Measurements from ENCODE around the gene CTNNA1. TPM values are rescaled to one million over a fixed set of nuclear protein-coding genes. Genes with fewer than 3 reads are reported as not detected.

Gene CTNNA1
- total and polyA plus RNA-seq, 2 of the 8 experiments (the other 6 are each of a cell fraction or from before 2014, with no cell fraction given), result 115 to 349 TPM

DNA sequence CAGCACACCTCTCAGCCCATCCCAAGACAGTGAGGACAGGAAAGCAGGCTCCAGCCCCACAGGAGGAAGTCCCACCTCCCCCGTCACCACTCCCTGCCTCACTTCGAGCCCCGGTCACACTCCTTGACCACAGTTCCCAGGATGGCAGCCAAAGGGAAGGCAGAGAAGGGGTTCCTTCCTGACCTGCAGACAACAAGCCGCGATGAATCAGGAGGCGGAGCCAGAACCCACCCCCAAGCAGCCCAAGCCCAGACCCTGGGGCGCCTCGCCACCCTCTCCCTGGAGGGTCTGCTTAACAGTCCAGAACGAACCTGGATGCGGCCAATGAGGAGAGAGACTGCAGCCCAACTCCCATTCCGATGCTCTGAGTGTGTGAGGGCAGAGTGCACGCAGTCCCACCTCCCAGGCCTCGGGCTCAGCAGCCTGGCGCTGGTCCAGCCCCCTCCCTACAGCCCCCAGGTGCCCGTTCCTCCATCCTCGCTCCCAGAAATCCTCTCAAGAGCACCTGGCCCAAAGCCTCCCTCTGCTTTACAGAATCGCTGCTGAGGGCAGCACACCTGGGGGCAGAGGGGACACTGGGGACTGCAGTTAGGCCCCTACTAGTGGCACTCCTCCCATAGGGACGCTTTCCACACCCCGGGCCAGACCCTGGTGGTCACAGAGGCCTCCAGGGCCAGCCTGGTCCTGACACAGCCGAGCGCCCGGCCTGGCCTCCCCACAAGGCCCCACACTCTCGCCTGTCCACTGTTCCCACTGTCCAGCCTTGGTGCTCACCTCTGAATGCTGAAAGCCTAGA lies 191.5 kb downstream of the CTNNA1 start:
- TF ChIP-seq BACH1 (IDR thresholded peaks at IDR 0.05; ENCODE audit: low read length) (no peak), CTBP2 (IDR thresholded peaks at IDR 0.05; ENCODE audit: borderline replicate concordance, insufficient read depth, insufficient read length, low read length) (no peak), SIRT6 (IDR thresholded peaks at IDR 0.05; ENCODE audit: low read length) (no peak), TAF7 (optimal IDR thresholded peaks at IDR 0.05; ENCODE audit: borderline replicate concordance, low read depth, low read length) (no peak), FOSL1 (IDR thresholded peaks at IDR 0.05; ENCODE audit: insufficient read depth, low read depth, low read length) (no peak), JUND (IDR thresholded peaks at IDR 0.05; ENCODE audit: low read length) (no peak), HDAC2 (IDR thresholded peaks at IDR 0.05; ENCODE audit: borderline replicate concordance in 1 of 2, low read depth in 2 of 2, low read length in 2 of 2) (no peak), MAFK (IDR thresholded peaks at IDR 0.05; ENCODE audit: low read depth, low read length) (no peak)
- DNase-seq (ENCODE audit: low read depth in 1 of 2, low spot score in 2 of 2), result no peak
- no peak overlapping the region for H2BK12ac ChIP-seq (ENCODE audit: low read depth, low read length)
- no peak overlapping the region for H3K4me2 ChIP-seq (ENCODE audit: insufficient read depth in 1 of 2, low read depth in 2 of 2, low read length in 2 of 2)
- no peak overlapping the region for H3K27ac ChIP-seq (ENCODE audit: low read depth, low read length)
- no peak overlapping the region; the same call in 1 of the 2 replicates for H4K8ac ChIP-seq (ENCODE audit: extremely low read depth, insufficient read depth, low read length)
- WGBS, 2 experiments (ENCODE audit: extremely low coverage in 1 of 2, insufficient coverage in 1 of 2, insufficient read length in 1 of 2, insufficient replicate concordance in 2 of 2, low coverage in 1 of 2, low lambda C conversion rate in 2 of 2, missing lambda C conversion rate in 1 of 2), result 86% methylated on average over 17 of the region's 23 CpGs; no CpG with 5 or more reads in 1 of the 2 experiments
- H3K36me3 ChIP-seq (ENCODE audit: control insufficient read depth in 2 of 4, insufficient read depth in 4 of 4, low read length in 3 of 4), result no peaks in the 10 kb centered on the region
- H2AFZ ChIP-seq (ENCODE audit: low read length), result no peak overlapping the region
- no peak overlapping the region for H3K14ac ChIP-seq (ENCODE audit: insufficient read length)
- no peaks in the 10 kb centered on the region for H3K23me2 ChIP-seq (ENCODE audit: low read depth, low read length)
- H3K23ac ChIP-seq (ENCODE audit: insufficient read length), result no peak overlapping the region
- no peak overlapping the region for H2BK120ac ChIP-seq (replicated peaks; ENCODE audit: low read depth, low read length)
- no peak overlapping the region for H4K91ac ChIP-seq (replicated peaks; ENCODE audit: insufficient read length, low read length)
- FAIRE-seq, result no peak
- no peak overlapping the region; the same call in 1 of the 2 replicates for H3K18ac ChIP-seq (ENCODE audit: extremely low read depth, low read length)
- no peak overlapping the region for H3K4ac ChIP-seq (replicated peaks; ENCODE audit: insufficient read length, low read depth, low read length)
- no peaks in the 10 kb centered on the region for H3K9me3 ChIP-seq (ENCODE audit: insufficient read depth in 2 of 2, low read depth in 1 of 2, low read length in 1 of 2)
- H3K79me1 ChIP-seq (ENCODE audit: low read depth, low read length), result no peaks in the 10 kb centered on the region
- no peak overlapping the region for H3K56ac ChIP-seq (replicated peaks; ENCODE audit: insufficient read length, low read depth, low read length)
- H3K27me3 ChIP-seq (replicated peaks in 1 of 4; ENCODE audit: control insufficient read depth in 3 of 4, extremely low read depth in 1 of 4, insufficient read depth in 3 of 4, low read length in 3 of 4), result no peaks in the 10 kb centered on the region
- H4K5ac ChIP-seq (ENCODE audit: insufficient read length, low read depth, low read length), result no peak overlapping the region
- H2BK15ac ChIP-seq (ENCODE audit: low read length), result no peak overlapping the region
- H2AK5ac ChIP-seq (ENCODE audit: low read depth, low read length), result no peak overlapping the region; the same call in 1 of the 2 replicates
- H2BK20ac ChIP-seq (ENCODE audit: low read length), result no peak overlapping the region
- no peak overlapping the region for H3K4me3 ChIP-seq (ENCODE audit: extremely low read depth in 1 of 4, insufficient read depth in 2 of 4, low read depth in 3 of 4, low read length in 4 of 4)
- no peak overlapping the region for H2BK5ac ChIP-seq (ENCODE audit: low read depth, low read length)
- H3K4me1 ChIP-seq (replicated peaks in 1 of 4; ENCODE audit: control insufficient read depth in 3 of 4, insufficient read depth in 4 of 4, low read length in 3 of 4), result peaks cover 0 to 24% (median 11%) of the 10 kb centered on the region in 4 experiments; a peak in 6 of 7 replicates
- H4K20me1 ChIP-seq (replicated peaks in 1 of 2; ENCODE audit: control insufficient read depth in 1 of 2, insufficient read depth in 2 of 2, low read length in 2 of 2), result peaks cover 0 to 3% of the 10 kb centered on the region in 2 experiments
- H3K79me2 ChIP-seq (ENCODE audit: control insufficient read depth in 1 of 2, insufficient read depth in 2 of 2, low read length in 2 of 2), result no peaks in the 10 kb centered on the region
- no peak overlapping the region for H3K9ac ChIP-seq (replicated peaks in 1 of 4; ENCODE audit: extremely low read depth in 1 of 4, low read depth in 3 of 4, low read length in 3 of 4)
- ChIA-PET CTCF (ENCODE audit: partially characterized antibody) (interaction anchor here (0.8 to 1.0 kb wide), 4 partner anchors 11 to 306 kb away, joined by 3 to 4 read pairs (median 3); no protein-coding TSS in a partner anchor), POLR2A (ENCODE audit: partially characterized antibody) (no interaction called here)
